ENCODE data around the gene IPPK.
"Not testable (repeated sequence)": the region's sequence is repeated elsewhere in the genome, so short reads cannot be mapped to it uniquely, and the experiment has no call there.

Gene IPPK

DNA sequence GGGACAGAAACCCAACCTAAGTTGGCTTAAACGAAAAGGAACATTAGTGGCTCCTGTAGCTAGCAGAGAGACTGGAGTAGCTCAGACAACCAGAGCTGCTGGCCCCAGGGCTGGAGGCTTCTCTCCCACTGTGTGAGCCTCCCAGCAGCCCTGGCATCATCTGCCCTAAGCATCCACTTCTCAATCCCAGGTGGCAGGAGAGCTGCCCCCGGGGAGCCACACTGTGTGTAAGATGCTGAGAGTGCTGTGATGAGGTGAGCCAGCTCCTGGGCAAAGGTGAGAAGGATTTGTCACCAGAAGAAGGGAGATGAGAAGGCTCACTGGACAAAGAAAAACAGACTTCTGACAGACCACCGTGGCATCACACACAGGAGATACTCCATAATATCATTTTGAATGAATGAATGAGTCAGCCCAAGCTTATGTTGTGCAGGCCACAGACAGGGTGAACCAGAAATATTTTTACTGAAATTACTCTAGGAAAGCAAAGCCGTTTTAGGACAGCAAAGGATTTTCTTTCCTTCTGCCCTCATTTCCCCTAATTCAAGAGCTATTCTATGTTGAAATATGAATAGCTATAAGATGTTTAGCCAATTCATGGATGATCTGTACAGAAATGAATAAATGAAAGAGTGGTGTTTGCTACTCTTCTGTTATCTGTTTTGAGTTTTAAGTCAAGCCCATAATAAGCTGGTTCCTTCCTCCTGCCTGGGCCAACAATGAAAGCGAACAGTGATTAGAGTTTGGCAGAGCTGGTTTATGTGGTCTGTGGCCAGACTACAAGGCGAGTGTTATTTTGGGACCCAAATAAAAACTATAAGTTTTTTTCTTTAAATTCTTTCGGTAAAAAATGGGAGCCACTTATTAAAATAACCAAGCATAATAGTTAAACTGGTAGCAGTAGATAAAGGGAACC lies 76.7 kb downstream of the IPPK start:
- no peak for DNase-seq (ENCODE audit: low read depth)

DNA sequence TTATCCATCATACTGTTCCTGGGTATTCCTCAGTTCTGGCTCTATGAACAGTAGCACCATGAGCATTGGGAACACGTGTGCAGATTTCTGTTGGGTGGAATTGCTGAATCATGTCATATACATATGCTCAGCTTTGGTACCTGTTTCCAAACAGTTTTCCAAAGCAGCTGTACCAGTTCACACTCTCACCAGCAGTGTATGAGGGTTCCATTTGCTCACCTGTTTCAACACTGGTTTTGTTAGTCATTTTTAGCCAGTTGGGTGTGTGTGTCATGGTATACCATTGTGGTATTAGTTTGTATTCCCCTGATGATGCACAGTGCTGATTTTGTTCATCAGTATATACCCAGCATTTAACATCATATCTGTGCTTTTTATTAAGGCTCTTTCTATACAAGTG lies 77.4 kb downstream of the IPPK start:
- DNase-seq (ENCODE audit: low read depth): no peak

- DNase-seq (ENCODE audit: low read depth): no peak
Observed at GRCh38 chr9:92590377-92590776, 79.6 kb downstream of the IPPK start.

DNA sequence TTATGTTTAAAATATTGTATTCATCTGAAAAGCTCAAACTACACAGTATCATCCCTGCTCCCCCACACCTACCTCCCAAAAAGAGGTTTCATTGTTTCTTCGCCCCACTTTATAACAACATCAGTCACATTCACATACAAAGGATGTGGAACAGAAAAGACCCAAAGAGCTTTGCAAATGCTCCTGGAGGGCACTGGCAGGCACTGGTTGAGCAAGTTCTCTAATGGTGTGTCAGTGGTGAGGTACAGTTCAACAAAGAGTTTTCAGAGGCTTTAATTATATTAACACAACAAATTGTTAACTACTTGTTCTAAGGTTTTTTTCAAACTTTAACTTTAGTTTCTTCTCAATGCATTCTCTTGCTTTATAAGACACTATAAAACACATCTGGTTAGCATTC lies 80.0 kb downstream of the IPPK start:
- DNase-seq (ENCODE audit: low read depth): no peak

GRCh38 chr9:92576175-92576574 lies 93.8 kb downstream of the IPPK start:
- DNase-seq (ENCODE audit: low read depth): no peak

GRCh38 chr9:92573612-92574011 lies 96.3 kb downstream of the IPPK start:
- not testable (repeated sequence) for DNase-seq (ENCODE audit: low read depth)

- DNase-seq (ENCODE audit: low read depth): not testable (repeated sequence)
Observed at GRCh38 chr9:92571871-92572270, 98.1 kb downstream of the IPPK start.

GRCh38 chr9:92564982-92565381 lies 104.9 kb downstream of the IPPK start:
- no peak for DNase-seq (ENCODE audit: low read depth)

DNA sequence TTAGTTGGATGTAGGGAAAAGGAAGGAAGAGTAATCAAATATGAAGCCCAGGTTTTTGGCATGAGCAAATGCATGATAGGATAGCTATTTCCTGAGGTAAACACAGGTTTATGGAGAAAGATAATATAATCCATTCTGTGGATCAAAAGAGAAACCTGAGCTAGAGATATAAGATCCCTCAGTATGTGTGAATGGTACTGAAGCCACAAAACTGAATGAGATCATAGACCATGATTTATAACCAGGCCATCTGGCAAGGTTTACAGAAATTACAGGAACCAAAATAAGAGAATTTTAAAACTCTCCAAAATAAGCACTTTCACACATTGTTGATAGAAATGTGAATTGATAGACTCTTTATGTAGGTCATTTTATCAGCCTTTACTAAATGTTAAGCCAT lies 105.4 kb downstream of the IPPK start:
- no peak for DNase-seq (ENCODE audit: low read depth)

Data from activated T-helper 9 cell treated with anti-CD3 and anti-CD28 coated beads, Interleukin-2, amount 50 U/mL, for 16 hours (primary cell).